Activated CD4-positive, alpha-beta memory T cell treated with anti-CD3 and anti-CD28 coated beads for 36 hours (primary cell): ENCODE results near the gene ADAM8. TPM values are rescaled to one million over a fixed set of nuclear protein-coding genes. Genes with fewer than 3 reads are reported as not detected.
"Not testable (repeated sequence)": the region's sequence is repeated elsewhere in the genome, so short reads cannot be mapped to it uniquely, and the experiment has no call there.

Experiments used
- CTCF ChIA-PET: fragments of 350-600 bp; sonication (Branson Sonifier 250); formaldehyde crosslinking; loops from one replicate; lab custom pipeline; 2021; ENCODE audit warnings: antibody characterized with exemption, inconsistent platforms; lab: Charles Lee
- POLR2A ChIA-PET: fragments of 350-600 bp; sonication (Branson Sonifier 250); formaldehyde crosslinking; loops from one replicate; lab custom pipeline; 2021; ENCODE audit warnings: antibody characterized with exemption; lab: Charles Lee
- DNase-seq: peaks from one replicate; pipeline ENCODE4 v3.0.0-alpha.2; 2020
- H3K27ac Mint-ChIP-seq: one replicate; pipeline ENCODE4 v1.8.0; 2021; ENCODE audit warnings: mixed read lengths
- H3K27me3 Mint-ChIP-seq: one replicate; pipeline ENCODE4 v1.8.0; 2021; ENCODE audit warnings: mixed read lengths
- H3K36me3 Mint-ChIP-seq: one replicate; pipeline ENCODE4 v1.8.0; 2021; ENCODE audit warnings: mixed read lengths
- H3K4me1 Mint-ChIP-seq: one replicate; pipeline ENCODE4 v1.8.0; 2021; ENCODE audit warnings: low read depth, mixed read lengths
- H3K4me3 Mint-ChIP-seq: one replicate; pipeline ENCODE4 v1.8.0; 2021; ENCODE audit warnings: mild to moderate bottlenecking, mixed read lengths
- H3K9me3 Mint-ChIP-seq: one replicate; pipeline ENCODE4 v1.8.0; 2021; ENCODE audit warnings: mixed read lengths
- intact Hi-C: fragments of 100-400 bp; cut with micrococcal nuclease; formaldehyde crosslinking; loops from one replicate; pipeline ENCODE4 v1.15.1; 2023
- total RNA-seq, 2 experiments: library from RNA; stranded (reverse); gene quantifications; one replicate each; pipeline ENCODE4 v1.2.3, GENCODE V29; 2021

ADAM8 gene
- 100 to 1,000 TPM; 160 to 165 TPM for total RNA-seq

DNA sequence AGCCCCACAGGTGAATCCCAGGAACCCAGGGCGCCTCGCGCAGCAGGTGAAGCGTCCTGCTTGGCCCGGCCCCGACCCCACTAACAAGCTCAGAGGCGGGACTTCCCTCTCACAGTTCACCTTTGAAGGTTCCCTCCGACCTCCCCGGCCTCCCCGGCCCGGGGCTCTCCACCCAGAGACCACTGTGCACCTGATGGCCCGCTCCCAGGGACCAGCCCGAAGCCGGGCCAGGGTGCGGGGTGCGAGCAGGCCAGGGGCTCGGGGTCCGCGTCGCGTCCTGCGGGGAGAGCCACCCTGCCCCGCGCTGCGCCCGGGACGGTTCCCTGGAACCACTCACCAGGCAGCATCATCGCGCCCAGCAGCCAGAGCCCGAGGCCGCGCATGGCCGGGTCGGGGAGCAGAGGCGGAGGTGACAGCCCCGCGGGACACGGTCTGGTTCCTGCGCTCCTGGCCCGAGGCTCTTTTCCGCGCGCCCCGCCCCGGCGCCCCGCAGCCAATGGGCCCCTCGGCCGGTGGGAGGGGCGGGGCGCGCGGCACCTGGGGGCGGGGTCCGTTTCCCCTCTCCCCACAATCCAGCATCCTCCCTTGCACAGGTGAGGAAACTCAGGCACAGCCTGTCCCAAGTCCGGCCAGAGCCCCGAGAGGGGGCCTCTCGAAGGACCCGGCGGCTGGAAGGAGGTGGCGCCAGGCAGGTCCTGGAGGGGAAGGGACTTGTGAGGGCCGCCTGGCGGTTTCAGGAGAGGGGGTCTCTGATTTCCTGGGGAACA is at the start of gene ADAM8:
Gene ADAM8 (minus strand): TSS at position 434 of the 767 bp plus-strand sequence. CDS start 51 bp downstream, at position 383.
- Mint-ChIP-seq H3K4me3 (peak within 1 kb of the TSS; percentile 91), H3K36me3 (peaks cover 23% of the 10 kb centered on the region), H3K4me1 (peaks cover 28% of the 10 kb centered on the region), H3K27ac (peak within 1 kb of the TSS; percentile 93), H3K27me3 (no peaks in the 10 kb centered on the region), H3K9me3 (no peaks in the 10 kb centered on the region)
- POLR2A ChIA-PET, result interaction anchor here (0.6 to 5.1 kb wide), 7 partner anchors 10 to 94 kb away, joined by 3 to 61 read pairs (median 11); no protein-coding TSS in a partner anchor
- peak; percentile 83 for DNase-seq
- CTCF ChIA-PET, result interaction anchor here (0.7 to 4.2 kb wide), 7 partner anchors 10 to 133 kb away, joined by 4 to 28 read pairs (median 14); no protein-coding TSS in a partner anchor
- intact Hi-C loops, result no loop called here

DNA sequence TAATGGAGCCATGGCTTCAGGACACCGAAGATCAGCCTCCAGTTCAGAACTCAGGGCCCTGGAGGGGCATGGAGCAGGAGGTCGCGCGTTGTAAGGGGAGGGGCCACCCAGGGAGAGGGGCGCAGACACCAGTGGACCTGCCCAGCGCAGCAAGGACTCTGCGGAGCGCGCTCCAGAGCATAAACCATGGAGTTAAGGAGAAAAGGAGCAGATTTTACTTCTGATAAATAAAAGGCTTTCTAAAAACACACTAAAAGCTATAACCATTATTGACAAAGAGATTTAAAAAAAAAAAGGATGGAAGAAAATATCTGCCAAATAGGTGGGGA is 49.5 kb upstream of the ADAM8 start:
- intact Hi-C loops, result loop anchor here (5.0 to 10.0 kb wide), 2 partner anchors 169 to 196 kb away; no protein-coding TSS in a partner anchor
- ChIA-PET POLR2A (no interaction called here), CTCF (interaction anchor here (0.6 kb wide), 1 partner anchor 176 kb away, joined by 4 read pairs; no protein-coding TSS in a partner anchor)
- peaks cover 5% of the 10 kb centered on the region for H3K4me1 Mint-ChIP-seq
- H3K9me3 Mint-ChIP-seq, result no peaks in the 10 kb centered on the region
- H3K27ac Mint-ChIP-seq, result no peak overlapping the region
- no peaks in the 10 kb centered on the region for H3K36me3 Mint-ChIP-seq
- peaks cover 27% of the 10 kb centered on the region for H3K27me3 Mint-ChIP-seq
- no peak overlapping the region for H3K4me3 Mint-ChIP-seq
- DNase-seq, result no peak

DNA sequence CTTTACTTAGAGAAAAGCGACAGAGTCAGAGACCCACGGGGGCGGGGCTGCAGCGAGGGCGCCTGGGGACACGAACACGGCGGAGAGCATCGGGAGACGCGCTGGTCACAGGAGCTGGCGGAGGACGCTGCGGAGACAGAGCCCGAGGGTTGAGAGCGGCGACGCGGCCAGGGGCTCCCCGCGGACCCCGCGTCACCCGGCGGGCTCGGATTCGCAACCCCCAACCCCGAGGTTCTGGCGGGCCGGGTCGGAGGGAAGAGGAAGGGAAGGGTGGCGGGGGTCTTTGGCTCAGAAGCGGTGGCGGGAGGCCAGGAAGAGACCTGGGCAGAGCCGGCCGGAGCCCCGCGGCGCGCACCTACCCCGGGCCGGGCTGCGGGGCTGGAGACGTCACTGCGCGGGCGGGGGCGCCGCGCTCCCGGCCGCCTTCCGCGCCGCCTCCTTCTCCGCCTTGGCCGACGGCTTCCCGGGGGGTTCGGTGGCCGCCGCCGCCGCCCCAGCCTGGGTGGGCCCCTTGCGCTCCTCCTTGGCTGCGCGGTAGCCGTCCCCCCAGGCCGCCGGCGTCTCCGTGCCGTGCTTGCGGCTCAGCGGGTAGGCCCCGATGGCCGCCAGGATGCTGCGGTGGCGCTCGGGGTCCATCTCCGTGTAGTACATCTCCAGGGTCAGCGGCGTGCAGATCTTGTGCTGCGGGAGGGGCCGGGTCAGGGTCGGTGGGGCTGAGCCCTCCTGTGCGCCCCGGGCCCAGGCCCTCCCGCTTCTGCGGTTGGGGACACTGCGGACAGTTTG is 49.0 kb upstream of the ADAM8 start:
- H3K9me3 Mint-ChIP-seq, result no peaks in the 10 kb centered on the region
- H3K4me1 Mint-ChIP-seq, result peaks cover 5% of the 10 kb centered on the region
- H3K27me3 Mint-ChIP-seq, result peaks cover 24% of the 10 kb centered on the region
- no peak overlapping the region for H3K27ac Mint-ChIP-seq
- H3K36me3 Mint-ChIP-seq, result no peaks in the 10 kb centered on the region
- CTCF ChIA-PET, result interaction anchor here (0.6 kb wide), 1 partner anchor 176 kb away, joined by 4 read pairs; no protein-coding TSS in a partner anchor
- peak overlapping the region; percentile 63 for H3K4me3 Mint-ChIP-seq
- DNase-seq, result no peak
- POLR2A ChIA-PET, result no interaction called here
- intact Hi-C loops, result loop anchor here (5.0 to 10.0 kb wide), 2 partner anchors 169 to 197 kb away; no protein-coding TSS in a partner anchor

DNA sequence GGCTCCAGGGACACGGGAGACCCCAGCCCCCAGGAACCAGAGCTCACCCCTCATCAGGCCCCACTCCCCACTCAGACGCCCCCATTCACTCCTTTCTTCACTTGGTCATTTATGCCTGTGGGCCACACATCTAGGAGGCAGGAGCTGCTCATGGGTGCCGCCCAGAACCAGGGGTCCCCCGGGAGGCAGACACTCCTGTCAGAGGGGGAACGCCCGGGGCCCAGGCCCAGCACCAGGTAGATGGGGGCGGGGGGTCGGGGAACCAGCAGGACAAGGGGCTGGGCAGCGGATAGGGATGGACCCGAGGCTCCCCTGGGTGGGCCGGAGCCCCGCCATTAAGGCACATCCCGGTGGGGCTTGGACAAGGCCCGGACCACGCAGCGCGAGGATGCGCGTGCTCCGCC is 48.2 kb upstream of the ADAM8 start:
- Mint-ChIP-seq H3K27ac (no peak overlapping the region), H3K9me3 (no peaks in the 10 kb centered on the region), H3K4me3 (peak overlapping the region; percentile 26), H3K36me3 (no peaks in the 10 kb centered on the region), H3K27me3 (peaks cover 24% of the 10 kb centered on the region), H3K4me1 (peaks cover 3% of the 10 kb centered on the region)
- no peak for DNase-seq
- ChIA-PET POLR2A (no interaction called here), CTCF (interaction anchor here (0.7 to 0.9 kb wide), 2 partner anchors 17 to 38 kb away, joined by 3 to 5 read pairs; no protein-coding TSS in a partner anchor)
- intact Hi-C loops, result loop anchor here (5.0 to 10.0 kb wide), 2 partner anchors 170 to 197 kb away; no protein-coding TSS in a partner anchor

DNA sequence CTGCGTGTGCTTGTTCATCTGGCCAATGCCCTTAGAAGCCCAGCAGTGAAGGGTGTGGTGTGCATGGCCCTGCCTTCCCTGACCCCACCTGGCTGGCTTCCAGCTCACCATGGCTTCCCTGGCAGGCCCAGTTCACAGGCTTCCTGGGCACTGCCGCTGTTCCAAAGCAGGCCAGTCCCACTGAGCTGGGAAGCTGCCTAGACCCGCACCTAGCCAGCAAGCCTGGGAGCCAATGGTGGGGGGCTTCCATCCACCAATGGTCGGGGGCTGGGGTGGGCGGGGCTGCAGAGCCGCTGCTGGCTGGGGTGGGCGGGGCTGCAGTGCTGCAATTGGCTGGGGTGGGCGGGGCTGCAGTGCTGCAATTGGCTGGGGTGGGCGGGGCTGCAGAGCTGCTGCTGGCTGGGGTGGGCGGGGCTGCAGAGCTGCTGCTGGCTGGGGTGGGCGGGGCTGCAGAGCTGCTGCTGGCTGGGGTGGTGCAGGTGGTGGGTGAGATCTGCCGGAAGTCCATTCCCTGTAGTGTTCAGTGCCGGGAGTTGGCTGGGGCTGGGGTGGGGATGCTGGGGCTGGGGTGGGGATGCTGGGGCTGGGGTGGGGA is 47.6 kb upstream of the ADAM8 start:
- CTCF ChIA-PET, result interaction anchor here (0.7 to 0.9 kb wide), 2 partner anchors 16 to 37 kb away, joined by 3 to 5 read pairs; no protein-coding TSS in a partner anchor
- no peaks in the 10 kb centered on the region for H3K36me3 Mint-ChIP-seq

DNA sequence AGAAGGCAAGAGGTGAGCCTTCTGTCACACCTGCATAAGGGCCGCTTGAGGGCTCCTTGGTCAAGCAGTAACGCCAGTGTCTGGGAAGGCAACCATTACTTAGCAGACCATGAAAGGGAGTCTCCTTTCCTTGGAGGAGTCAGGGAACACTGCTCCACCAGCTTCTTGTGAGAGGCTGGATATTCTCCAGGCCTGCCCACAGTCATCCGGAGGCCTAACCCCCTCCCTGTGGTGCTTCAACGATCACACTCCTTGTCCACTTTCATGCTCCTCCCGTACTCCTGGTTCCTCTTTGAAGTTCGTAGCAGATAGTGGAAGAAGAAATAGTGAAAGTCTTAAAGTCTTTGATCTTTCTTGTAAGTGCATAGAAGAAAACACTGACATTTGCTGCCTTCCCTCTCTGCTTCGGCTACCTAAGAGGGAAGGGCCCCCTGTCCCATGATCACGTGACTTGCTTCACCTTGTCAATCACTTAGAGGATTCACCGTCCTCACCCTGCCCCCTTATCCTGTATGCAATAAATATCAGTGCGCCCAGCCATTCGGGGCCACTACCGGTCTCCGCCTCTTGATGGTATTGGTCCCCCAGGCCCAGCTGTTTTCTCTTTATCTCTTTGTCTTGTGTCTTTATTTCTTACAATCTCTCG is 45.5 kb upstream of the ADAM8 start:
- H3K36me3 Mint-ChIP-seq, DNase-seq, H3K4me3 Mint-ChIP-seq, POLR2A ChIA-PET, H3K9me3 Mint-ChIP-seq, H3K27ac Mint-ChIP-seq: not testable (repeated sequence)
- H3K27me3 Mint-ChIP-seq, result peaks cover 13% of the 10 kb centered on the region
- CTCF ChIA-PET, result interaction anchor here (1.6 kb wide), 1 partner anchor 8 kb away, joined by 7 read pairs; no protein-coding TSS in a partner anchor
- intact Hi-C loops, result loop anchor here (10.0 kb wide), 1 partner anchor 173 kb away; no protein-coding TSS in a partner anchor
- H3K4me1 Mint-ChIP-seq, result peaks cover 11% of the 10 kb centered on the region

More for the DNA sequence above, 47.6 kb upstream of the ADAM8 start:
- Mint-ChIP-seq H3K27ac (no peak overlapping the region), H3K9me3 (no peaks in the 10 kb centered on the region), H3K4me3 (no peak overlapping the region), H3K27me3 (peaks cover 20% of the 10 kb centered on the region), H3K4me1 (peaks cover 4% of the 10 kb centered on the region)
- intact Hi-C loops, result loop anchor here (10.0 kb wide), 1 partner anchor 171 kb away; no protein-coding TSS in a partner anchor
- POLR2A ChIA-PET, result no interaction called here
- peak; percentile 83 for DNase-seq

DNA sequence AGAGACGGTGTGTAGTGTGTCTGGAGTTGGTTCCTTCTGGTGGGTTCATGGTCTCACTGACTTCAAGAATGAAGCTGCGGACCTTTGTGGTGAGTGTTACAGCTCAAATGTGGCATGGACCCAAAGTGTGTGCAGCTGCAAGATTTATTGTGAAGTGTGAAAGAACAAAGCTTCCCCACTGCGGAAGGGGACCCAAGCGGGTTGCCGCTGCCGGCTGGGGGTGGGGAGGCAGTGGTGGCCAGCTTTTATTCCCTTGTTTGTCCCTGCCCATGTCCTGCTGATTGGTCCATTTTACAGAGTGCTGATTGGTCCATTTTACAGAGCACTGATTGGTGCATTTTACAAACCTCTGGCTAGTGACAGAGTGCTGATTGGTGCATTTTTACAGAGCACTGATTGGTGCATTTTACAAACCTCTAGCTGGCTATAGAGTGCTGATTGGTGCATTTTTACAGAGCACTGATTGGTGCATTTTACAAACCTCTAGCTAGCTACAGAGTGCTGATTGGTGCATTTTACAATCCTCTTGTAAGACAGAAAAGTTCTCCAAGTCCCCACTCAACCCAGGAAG is 44.3 kb upstream of the ADAM8 start:
- H3K4me3 Mint-ChIP-seq, H3K27ac Mint-ChIP-seq, H3K36me3 Mint-ChIP-seq, DNase-seq, POLR2A ChIA-PET, H3K27me3 Mint-ChIP-seq, H3K9me3 Mint-ChIP-seq: not testable (repeated sequence)
- intact Hi-C loops, result loop anchor here (10.0 kb wide), 1 partner anchor 174 kb away; no protein-coding TSS in a partner anchor
- CTCF ChIA-PET, result interaction anchor here (1.6 to 1.8 kb wide), 2 partner anchors 9 to 177 kb away, joined by 4 to 7 read pairs; no protein-coding TSS in a partner anchor
- H3K4me1 Mint-ChIP-seq, result peaks cover 11% of the 10 kb centered on the region

DNA sequence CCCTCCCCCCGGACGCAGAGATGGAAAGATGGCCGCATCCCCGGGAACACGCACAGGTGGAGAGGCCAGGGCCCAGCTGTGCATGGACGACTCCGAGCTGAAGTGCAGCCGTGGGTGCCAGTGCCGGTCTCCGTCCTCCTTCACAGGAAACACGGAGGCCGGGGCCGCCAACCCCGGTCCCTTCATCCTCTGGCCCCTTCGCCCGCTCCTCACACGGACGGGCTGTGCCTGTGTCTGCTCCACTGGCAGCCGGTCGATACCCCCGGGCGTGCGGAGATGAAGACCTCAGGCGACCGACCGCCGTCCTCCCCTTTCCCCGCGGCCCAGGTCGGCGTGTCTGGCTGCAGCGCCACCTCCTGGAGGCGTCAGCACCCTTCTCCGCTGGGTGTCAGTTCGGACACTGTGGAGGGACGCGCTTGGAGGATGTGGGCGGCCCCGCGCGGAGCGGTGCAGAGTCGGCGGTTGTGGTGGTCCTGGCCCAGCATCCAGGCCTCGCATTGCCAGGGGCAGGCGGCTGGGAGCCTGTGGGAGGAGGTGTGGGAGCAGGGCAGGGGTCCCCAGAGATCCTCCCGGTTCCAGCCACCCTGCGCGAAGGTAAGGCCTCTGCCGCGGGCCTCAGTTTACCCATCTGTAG is 41.9 kb upstream of the ADAM8 start:
- peak; percentile 81 for DNase-seq
- no peaks in the 10 kb centered on the region for H3K9me3 Mint-ChIP-seq
- intact Hi-C loops, result no loop called here
- ChIA-PET CTCF (interaction anchor here (0.7 to 2.1 kb wide), 5 partner anchors 11 to 175 kb away, joined by 3 to 9 read pairs (median 4); no protein-coding TSS in a partner anchor), POLR2A (no interaction called here)
- peaks cover 9% of the 10 kb centered on the region for H3K4me1 Mint-ChIP-seq
- peak overlapping the region; percentile 59 for H3K4me3 Mint-ChIP-seq
- no peaks in the 10 kb centered on the region for H3K27me3 Mint-ChIP-seq
- H3K36me3 Mint-ChIP-seq, result no peaks in the 10 kb centered on the region
- no peak overlapping the region for H3K27ac Mint-ChIP-seq

DNA sequence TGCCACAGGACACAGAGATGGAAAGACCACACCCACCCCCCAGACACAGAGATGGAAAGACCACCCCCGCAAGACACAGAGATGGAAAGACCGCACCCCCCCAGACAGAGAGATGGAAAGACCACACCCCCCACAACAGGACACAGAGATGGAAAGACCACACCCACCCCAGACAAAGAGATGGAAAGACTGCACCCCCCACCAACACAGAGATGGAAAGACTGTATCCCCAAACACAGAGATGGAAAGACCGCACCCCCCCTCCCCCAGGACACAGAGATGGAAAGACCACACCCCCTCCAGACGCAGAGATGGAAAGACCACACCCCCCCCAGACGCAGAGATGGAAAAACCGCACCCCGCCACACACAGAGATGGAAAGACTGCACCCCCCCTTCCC is 40.1 kb upstream of the ADAM8 start:
- CTCF ChIA-PET, result interaction anchor here (3.9 kb wide), 1 partner anchor 12 kb away, joined by 30 read pairs; no protein-coding TSS in a partner anchor
- Mint-ChIP-seq H3K9me3 (no peaks in the 10 kb centered on the region), H3K4me3 (no peak overlapping the region), H3K36me3 (peaks cover 2% of the 10 kb centered on the region), H3K27me3 (no peaks in the 10 kb centered on the region), H3K27ac (no peak overlapping the region), H3K4me1 (peaks cover 9% of the 10 kb centered on the region)
- intact Hi-C loops, result no loop called here
- no peak for DNase-seq
- POLR2A ChIA-PET, result no interaction called here

DNA sequence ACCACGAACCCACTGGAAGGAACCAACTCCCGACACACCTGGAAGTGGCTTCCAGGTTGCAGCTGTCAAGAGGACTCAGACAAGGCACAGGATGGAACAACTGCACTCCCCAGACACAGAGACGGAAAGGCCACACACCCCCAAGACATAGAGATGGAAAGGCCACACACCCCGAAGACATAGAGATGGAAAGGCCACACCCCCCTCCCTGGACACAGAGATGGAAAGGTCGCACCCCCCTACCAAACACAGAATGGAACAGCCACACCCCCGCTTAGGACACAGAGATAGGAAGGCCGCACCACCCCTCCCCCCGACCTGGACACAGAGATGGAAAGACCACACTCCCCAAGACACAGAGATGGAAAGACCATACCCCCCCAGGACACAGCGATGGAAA is 39.6 kb upstream of the ADAM8 start:
- Mint-ChIP-seq H3K4me1 (peaks cover 9% of the 10 kb centered on the region), H3K27me3 (no peaks in the 10 kb centered on the region), H3K27ac (no peak overlapping the region), H3K4me3 (no peak overlapping the region), H3K36me3 (peaks cover 2% of the 10 kb centered on the region), H3K9me3 (no peaks in the 10 kb centered on the region)
- intact Hi-C loops, result no loop called here
- DNase-seq, result no peak
- CTCF ChIA-PET, result interaction anchor here (0.6 to 3.9 kb wide), 2 partner anchors 12 to 136 kb away, joined by 3 to 30 read pairs; no protein-coding TSS in a partner anchor
- POLR2A ChIA-PET, result no interaction called here
